Measurements from ENCODE around the gene RNF168.
"Not testable (repeated sequence)": the region's sequence is repeated elsewhere in the genome, so short reads cannot be mapped to it uniquely, and the experiment has no call there.

The RNF168 gene

GRCh38 chr3:196514913-196515621, 11.5 kb upstream of the RNF168 start, which contains the start of gene SMCO1:
TSS of gene SMCO1 (minus strand) at chr3:196515346. CDS start at chr3:196515209, 137 bp downstream.
- DNase-seq (ENCODE audit: low read depth), result no peak

- no peak for DNase-seq (ENCODE audit: low read depth)
These were observed 10.8 kb upstream of the RNF168 start for GRCh38 chr3:196514350-196514716.

GRCh38 chr3:196513697-196514349, 10.3 kb upstream of the RNF168 start:
- DNase-seq (ENCODE audit: low read depth), result no peak

GRCh38 chr3:196511646-196512425, 8.3 kb upstream of the RNF168 start:
- DNase-seq (ENCODE audit: low read depth), result not testable (repeated sequence)

- not testable (repeated sequence) for DNase-seq (ENCODE audit: low read depth)
These were observed 7.5 kb upstream of the RNF168 start for GRCh38 chr3:196511108-196511507.

- DNase-seq (ENCODE audit: low read depth), result no peak
These were observed 3.1 kb upstream of the RNF168 start for GRCh38 chr3:196506687-196507086.

- no peak for DNase-seq (ENCODE audit: low read depth)
These were observed 988 bp upstream of the RNF168 start for GRCh38 chr3:196504556-196504955.

- DNase-seq (ENCODE audit: low read depth), result not testable (repeated sequence)
These were observed 470 bp upstream of the RNF168 start for GRCh38 chr3:196504077-196504398.

- DNase-seq (ENCODE audit: low read depth), result peak; percentile 90
These were observed 783 bp downstream of the RNF168 start for GRCh38 chr3:196502775-196503195.

GRCh38 chr3:196501316-196502044, 2.1 kb downstream of the RNF168 start:
- DNase-seq (ENCODE audit: low read depth), result no peak

- no peak for DNase-seq (ENCODE audit: low read depth)
These were observed 3.6 kb downstream of the RNF168 start for GRCh38 chr3:196499807-196500524.

GRCh38 chr3:196499061-196499460, 4.5 kb downstream of the RNF168 start:
- DNase-seq (ENCODE audit: low read depth), result no peak

GRCh38 chr3:196498297-196498696, 5.3 kb downstream of the RNF168 start:
- DNase-seq (ENCODE audit: low read depth), result no peak

GRCh38 chr3:196496183-196496582, 7.4 kb downstream of the RNF168 start:
- DNase-seq (ENCODE audit: low read depth), result no peak

- no peak for DNase-seq (ENCODE audit: low read depth)
These were observed 10.3 kb downstream of the RNF168 start for GRCh38 chr3:196493292-196493691.

GRCh38 chr3:196492080-196492479, 11.5 kb downstream of the RNF168 start:
- DNase-seq (ENCODE audit: low read depth), result no peak

GRCh38 chr3:196489747-196490146, 13.8 kb downstream of the RNF168 start:
- DNase-seq (ENCODE audit: low read depth), result no peak

GRCh38 chr3:196486263-196486662, 17.3 kb downstream of the RNF168 start:
- no peak for DNase-seq (ENCODE audit: low read depth)

- DNase-seq (ENCODE audit: low read depth), result no peak
These were observed 25.9 kb downstream of the RNF168 start for GRCh38 chr3:196477678-196478077.

- no peak for DNase-seq (ENCODE audit: low read depth)
These were observed 31.3 kb downstream of the RNF168 start for GRCh38 chr3:196472286-196472685.

GRCh38 chr3:196471551-196471950, 32.0 kb downstream of the RNF168 start:
- no peak for DNase-seq (ENCODE audit: low read depth)

- not testable (repeated sequence) for DNase-seq (ENCODE audit: low read depth)
These were observed 33.4 kb downstream of the RNF168 start for GRCh38 chr3:196470182-196470581.
